ENCODE results near the gene ATF6. TPM values are rescaled to one million over a fixed set of nuclear protein-coding genes. Genes with fewer than 3 reads are reported as not detected.

ATF6 gene
- total RNA-seq, 1 experiment from 2014 or later = 20.9 TPM

GRCh38 chr1:161771161-161771560 lies 5.0 kb downstream of the ATF6 start:
- POLR2A ChIA-PET = no interaction called here
- peaks cover 89% of the 10 kb centered on the region for H3K79me2 ChIP-seq (ENCODE audit: insufficient read depth, low read length)
- intact Hi-C loops (cut with micrococcal nuclease) = no loop called here

GRCh38 chr1:161771973-161772372 lies 5.9 kb downstream of the ATF6 start:
- no peak overlapping the region for H3K27ac ChIP-seq (ENCODE audit: low read depth, low read length)
- ATAC-seq (no peak), DNase-seq (ENCODE audit: low read depth, low spot score) (no peak)
- CTCF ChIA-PET = no interaction called here
- H3K36me3 ChIP-seq (ENCODE audit: control insufficient read depth in 1 of 2, insufficient read depth in 2 of 2, low read length in 2 of 2) = no peaks in the 10 kb centered on the region
- peaks cover 86% of the 10 kb centered on the region for H3K79me2 ChIP-seq (ENCODE audit: insufficient read depth, low read length)
- peaks cover 3 to 9% of the 10 kb centered on the region in 2 experiments; a peak in 3 of 4 replicates for H3K4me1 ChIP-seq (ENCODE audit: control insufficient read depth in 1 of 2, insufficient read depth in 2 of 2, low read length in 2 of 2)
- POLR2A ChIA-PET = no interaction called here
- TF ChIP-seq FOSL1 (IDR thresholded peaks at IDR 0.05; ENCODE audit: low read depth) = no peak
- intact Hi-C loops (cut with micrococcal nuclease) = no loop called here
- no peaks in the 10 kb centered on the region for H4K20me1 ChIP-seq (ENCODE audit: insufficient read depth)
- H3K4me2 ChIP-seq (ENCODE audit: low read length) = no peak overlapping the region
- H3K9ac ChIP-seq (ENCODE audit: low read length) = no peak overlapping the region
- BruUV-seq (replicated peaks) = no TSS peak
- H3K9me2 ChIP-seq (ENCODE audit: insufficient read depth) = no peaks in the 10 kb centered on the region
- no peaks in the 10 kb centered on the region for H3K27me3 ChIP-seq (ENCODE audit: insufficient read depth, low read length)
- RAD21 ChIA-PET (ENCODE audit: low non-redundant PET in 1 of 2, low total read pairs in 2 of 2, uncharacterized antibody in 2 of 2, unreplicated experiment in 2 of 2) = no interaction called here
- no peaks in the 10 kb centered on the region for H3K9me3 ChIP-seq (ENCODE audit: control insufficient read depth in 1 of 2, insufficient read depth in 1 of 2, low read depth in 1 of 2, low read length in 2 of 2)
- H2AFZ ChIP-seq (ENCODE audit: low read depth, low read length, poor library complexity, severe bottlenecking) = no peak overlapping the region
- H3K4me3 ChIP-seq (replicated peaks in 1 of 2; ENCODE audit: low read depth in 1 of 2, low read length in 2 of 2) = no peak overlapping the region

More at GRCh38 chr1:161771161-161771560, 5.0 kb downstream of the ATF6 start:
- no peak overlapping the region for H3K4me2 ChIP-seq (ENCODE audit: low read length)
- H3K4me3 ChIP-seq (replicated peaks in 1 of 2; ENCODE audit: low read depth in 1 of 2, low read length in 2 of 2) = no peak overlapping the region
- ChIA-PET CTCF (no interaction called here), RAD21 (ENCODE audit: low non-redundant PET in 1 of 2, low total read pairs in 2 of 2, uncharacterized antibody in 2 of 2, unreplicated experiment in 2 of 2) (no interaction called here)
- ATAC-seq = no peak
- TF ChIP-seq RAD21 (IDR thresholded peaks at IDR 0.05; ENCODE audit: low read depth) (no peak), SIN3A (IDR thresholded peaks at IDR 0.05; ENCODE audit: low read depth) (no peak), POLR2AphosphoS5 (IDR thresholded peaks at IDR 0.05; ENCODE audit: low read depth, low read length) (no peak), SRF (IDR thresholded peaks at IDR 0.05; ENCODE audit: low read depth) (no peak), EZH2phosphoT487 (IDR thresholded peaks at IDR 0.05; ENCODE audit: borderline replicate concordance) (no peak), MAX (IDR thresholded peaks at IDR 0.05) (no peak)
- no peaks in the 10 kb centered on the region for H4K20me1 ChIP-seq (ENCODE audit: insufficient read depth)
- no peak for DNase-seq (ENCODE audit: low read depth, low spot score)
- H3K4me1 ChIP-seq (ENCODE audit: control insufficient read depth in 1 of 2, insufficient read depth in 2 of 2, low read length in 2 of 2) = peaks cover 3 to 11% of the 10 kb centered on the region in 2 experiments; a peak in 3 of 4 replicates
- H3K9me3 ChIP-seq (ENCODE audit: control insufficient read depth in 1 of 2, insufficient read depth in 1 of 2, low read depth in 1 of 2, low read length in 2 of 2) = no peaks in the 10 kb centered on the region
- no peaks in the 10 kb centered on the region for H3K36me3 ChIP-seq (ENCODE audit: control insufficient read depth in 1 of 2, insufficient read depth in 2 of 2, low read length in 2 of 2)
- no peak overlapping the region for H2AFZ ChIP-seq (ENCODE audit: low read depth, low read length, poor library complexity, severe bottlenecking)
- H3K27ac ChIP-seq (ENCODE audit: low read depth, low read length) = no peak overlapping the region
- H3K27me3 ChIP-seq (ENCODE audit: insufficient read depth, low read length) = no peaks in the 10 kb centered on the region
- no TSS peak for BruUV-seq (replicated peaks)
- H3K9me2 ChIP-seq (ENCODE audit: insufficient read depth) = no peaks in the 10 kb centered on the region
- no peak overlapping the region for H3K9ac ChIP-seq (ENCODE audit: low read length)

Measured in HCT116 (cell line).